ENCODE results near the gene LARGE1. TPM values are rescaled to one million over a fixed set of nuclear protein-coding genes. Genes with fewer than 3 reads are reported as not detected.

The LARGE1 gene
- polyA plus RNA-seq, 3 donors = 0.05 to 0.13 TPM; not detected in 1

DNA sequence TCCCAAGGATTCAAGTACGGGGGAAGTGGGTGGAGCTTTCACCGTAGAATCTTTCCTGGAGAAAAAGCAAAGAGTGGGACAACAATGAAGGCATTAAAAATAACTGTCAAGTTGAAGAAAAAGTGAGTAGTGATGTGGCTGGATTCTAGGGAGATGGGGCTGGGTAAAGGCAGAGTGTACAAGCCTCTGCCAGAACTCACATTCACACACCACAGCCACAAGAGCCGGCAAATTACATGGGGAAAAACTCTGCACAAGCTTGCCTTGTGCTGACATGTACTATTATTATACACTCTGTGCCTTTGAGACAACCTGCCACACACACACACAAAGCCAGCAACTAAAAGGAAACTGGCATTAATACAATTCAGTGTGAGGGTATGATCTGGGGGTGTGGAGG, 182.6 kb downstream of the LARGE1 start:
- H3K79me2 ChIP-seq (ENCODE audit: insufficient read depth, low read length) = no peaks in the 10 kb centered on the region
- Mint-ChIP-seq H3K4me3 (no peak overlapping the region), H3K4me1 (no peaks in the 10 kb centered on the region), H3K27ac (peak overlapping the region in 1 of 7 donors; percentile 11), H3K27me3 (ENCODE audit: low read depth in 3 of 3) (peaks cover 0 to 2% (median 0%) of the 10 kb centered on the region in 3 donors), H3K36me3 (no peaks in the 10 kb centered on the region), H3K9me3 (peaks cover 10 to 31% (median 20%) of the 10 kb centered on the region in 7 donors)
- no peak overlapping the region for H3K4me3 ChIP-seq (replicated peaks in 1 of 3; ENCODE audit: low read depth in 2 of 3, low read length in 3 of 3)
- H3K27me3 ChIP-seq (ENCODE audit: control insufficient read depth in 2 of 2, insufficient read depth in 2 of 2, low read length in 2 of 2) = no peaks in the 10 kb centered on the region
- no peak overlapping the region for H3K9ac ChIP-seq (ENCODE audit: insufficient read depth, low read length, poor library complexity, severe bottlenecking)
- no peaks in the 10 kb centered on the region for H3K36me3 ChIP-seq (replicated peaks in 1 of 2; ENCODE audit: control insufficient read depth in 1 of 2, insufficient read depth in 2 of 2, low read length in 2 of 2)
- H3K27ac ChIP-seq (ENCODE audit: low read depth in 1 of 2, low read length in 2 of 2) = no peak overlapping the region
- intact Hi-C loops (cut with micrococcal nuclease) = no loop called here
- peaks cover 23 to 35% of the 10 kb centered on the region in 2 donors for H3K9me3 ChIP-seq (replicated peaks in 1 of 2; ENCODE audit: control insufficient read depth in 1 of 2, insufficient read depth in 1 of 2, low read length in 2 of 2)
- TF ChIP-seq, protein P1, sequence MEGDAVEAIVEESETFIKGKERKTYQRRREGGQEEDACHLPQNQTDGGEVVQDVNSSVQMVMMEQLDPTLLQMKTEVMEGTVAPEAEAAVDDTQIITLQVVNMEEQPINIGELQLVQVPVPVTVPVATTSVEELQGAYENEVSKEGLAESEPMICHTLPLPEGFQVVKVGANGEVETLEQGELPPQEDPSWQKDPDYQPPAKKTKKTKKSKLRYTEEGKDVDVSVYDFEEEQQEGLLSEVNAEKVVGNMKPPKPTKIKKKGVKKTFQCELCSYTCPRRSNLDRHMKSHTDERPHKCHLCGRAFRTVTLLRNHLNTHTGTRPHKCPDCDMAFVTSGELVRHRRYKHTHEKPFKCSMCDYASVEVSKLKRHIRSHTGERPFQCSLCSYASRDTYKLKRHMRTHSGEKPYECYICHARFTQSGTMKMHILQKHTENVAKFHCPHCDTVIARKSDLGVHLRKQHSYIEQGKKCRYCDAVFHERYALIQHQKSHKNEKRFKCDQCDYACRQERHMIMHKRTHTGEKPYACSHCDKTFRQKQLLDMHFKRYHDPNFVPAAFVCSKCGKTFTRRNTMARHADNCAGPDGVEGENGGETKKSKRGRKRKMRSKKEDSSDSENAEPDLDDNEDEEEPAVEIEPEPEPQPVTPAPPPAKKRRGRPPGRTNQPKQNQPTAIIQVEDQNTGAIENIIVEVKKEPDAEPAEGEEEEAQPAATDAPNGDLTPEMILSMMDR (IDR thresholded peaks at IDR 0.05) = no peak
- H3K4me1 ChIP-seq (ENCODE audit: control insufficient read depth in 1 of 2, insufficient read depth in 2 of 2, low read length in 2 of 2) = no peaks in the 10 kb centered on the region
- no peak overlapping the region for H2AFZ ChIP-seq (ENCODE audit: insufficient read depth, low read depth, low read length, poor library complexity, severe bottlenecking)
- no peaks in the 10 kb centered on the region for H4K20me1 ChIP-seq (ENCODE audit: insufficient read depth, low read length)
- no peak overlapping the region for H3K4me2 ChIP-seq (replicated peaks; ENCODE audit: extremely low read depth, low read length, poor library complexity, severe bottlenecking)
- 71% methylated on average over 2 of the region's 3 CpGs for WGBS (ENCODE audit: insufficient coverage)
- no peak for DNase-seq

DNA sequence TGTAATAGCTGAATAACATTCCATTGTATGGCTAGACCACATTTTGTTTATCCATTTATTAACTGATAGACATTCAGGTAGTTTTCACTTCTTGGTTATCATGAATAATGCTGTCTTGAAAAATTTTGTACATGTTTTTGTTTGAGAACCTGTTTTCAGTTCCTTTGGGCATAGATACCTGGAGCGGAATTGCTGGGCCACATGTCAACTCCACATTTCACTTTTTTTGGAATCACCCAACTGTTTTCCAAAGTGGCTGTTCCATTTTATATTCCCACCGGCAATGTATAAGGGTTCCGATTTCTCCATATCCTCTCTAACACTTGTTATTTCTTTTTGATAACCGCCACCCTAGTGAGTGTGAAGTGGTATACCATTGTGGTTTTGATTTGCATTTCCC, 184.3 kb downstream of the LARGE1 start:
- no peak overlapping the region for H3K9ac ChIP-seq (ENCODE audit: insufficient read depth, low read length, poor library complexity, severe bottlenecking)
- H3K27me3 ChIP-seq (ENCODE audit: control insufficient read depth in 2 of 2, insufficient read depth in 2 of 2, low read length in 2 of 2) = no peaks in the 10 kb centered on the region
- H3K36me3 Mint-ChIP-seq = no peaks in the 10 kb centered on the region
- no peak overlapping the region for H3K27ac ChIP-seq (ENCODE audit: low read depth in 1 of 2, low read length in 2 of 2)
- H4K20me1 ChIP-seq (ENCODE audit: insufficient read depth, low read length) = no peaks in the 10 kb centered on the region
- H3K4me1 ChIP-seq (ENCODE audit: control insufficient read depth in 1 of 2, insufficient read depth in 2 of 2, low read length in 2 of 2) = no peaks in the 10 kb centered on the region
- no peaks in the 10 kb centered on the region for H3K36me3 ChIP-seq (replicated peaks in 1 of 2; ENCODE audit: control insufficient read depth in 1 of 2, insufficient read depth in 2 of 2, low read length in 2 of 2)
- TF ChIP-seq, protein P1 (IDR thresholded peaks at IDR 0.05) = no peak
- intact Hi-C loops (cut with micrococcal nuclease) = no loop called here
- H3K4me1 Mint-ChIP-seq = no peaks in the 10 kb centered on the region
- H3K27ac Mint-ChIP-seq = no peak overlapping the region
- DNase-seq = no peak
- H3K79me2 ChIP-seq (ENCODE audit: insufficient read depth, low read length) = no peaks in the 10 kb centered on the region
- H3K4me2 ChIP-seq (replicated peaks; ENCODE audit: extremely low read depth, low read length, poor library complexity, severe bottlenecking) = no peak overlapping the region
- no CpG with 5 or more reads among the region's 4 CpGs for WGBS (ENCODE audit: insufficient coverage)
- H3K4me3 ChIP-seq (replicated peaks in 1 of 3; ENCODE audit: low read depth in 2 of 3, low read length in 3 of 3) = no peak overlapping the region
- H2AFZ ChIP-seq (ENCODE audit: insufficient read depth, low read depth, low read length, poor library complexity, severe bottlenecking) = no peak overlapping the region
- H3K9me3 ChIP-seq (replicated peaks in 1 of 2; ENCODE audit: control insufficient read depth in 1 of 2, insufficient read depth in 1 of 2, low read length in 2 of 2) = peaks cover 28 to 44% of the 10 kb centered on the region in 2 donors
- H3K27me3 Mint-ChIP-seq (ENCODE audit: low read depth in 3 of 3) = peaks cover 0 to 2% (median 0%) of the 10 kb centered on the region in 3 donors
- H3K9me3 Mint-ChIP-seq = peaks cover 11 to 31% (median 23%) of the 10 kb centered on the region in 7 donors
- no peak overlapping the region for H3K4me3 Mint-ChIP-seq
